ENCODE data around the gene ZNF219. TPM values are rescaled to one million over a fixed set of nuclear protein-coding genes. Genes with fewer than 3 reads are reported as not detected.

Gene ZNF219
- total RNA-seq = 0.63 and 1.1 TPM in 2 replicates

DNA sequence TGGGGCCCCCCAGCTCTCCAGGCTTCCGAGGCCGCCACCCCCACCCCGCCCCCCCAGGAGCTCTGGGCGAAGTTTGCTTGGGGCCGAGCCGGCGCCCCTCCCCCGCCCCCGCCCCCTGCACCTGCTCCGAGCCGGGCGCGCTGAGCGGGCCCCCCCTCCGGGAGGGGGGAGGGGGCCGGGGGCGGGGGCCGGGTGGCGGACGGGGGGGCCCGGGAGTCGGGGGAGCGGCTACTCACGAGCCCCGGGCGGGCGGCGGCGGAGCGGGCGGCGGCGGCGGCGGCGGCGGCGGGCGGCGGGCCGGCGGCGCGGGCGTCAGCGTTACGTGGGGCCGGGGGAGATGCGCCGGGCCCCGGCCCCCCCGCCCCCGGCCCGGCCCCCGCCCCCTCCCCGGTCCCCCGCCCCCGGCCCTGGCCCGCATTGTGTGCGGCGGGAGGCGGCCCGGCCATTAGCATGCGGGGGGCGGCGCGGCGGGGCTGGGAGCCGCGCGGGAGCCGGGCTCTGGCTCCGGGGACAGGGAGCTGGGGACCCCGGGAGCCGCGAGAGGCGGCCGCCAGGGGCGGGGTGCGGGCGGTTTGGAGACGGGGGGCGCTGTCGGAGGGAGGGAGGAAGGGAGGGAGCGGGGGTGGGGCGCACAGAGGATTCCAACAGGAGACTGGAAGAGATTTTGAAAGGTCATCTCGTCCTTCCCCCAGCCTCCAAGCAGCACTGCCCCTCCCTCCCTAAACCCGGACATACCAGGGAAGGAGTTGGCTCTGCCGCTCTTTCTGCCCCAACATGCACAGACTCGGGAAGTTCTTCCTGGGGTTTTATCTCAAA lies at the start of gene ZNF219:
TSS of gene ZNF219 (minus strand) at position 580 of the 816 bp plus-strand sequence. CDS start 5,064 bp downstream, outside the sequence.

GRCh38 chr14:21100931-21101330 lies 2.5 kb upstream of the ZNF219 start, which contains the start of gene TMEM253:
TSS of gene TMEM253 (plus strand) at chr14:21101066. CDS start at chr14:21101344, 278 bp downstream.

DNA sequence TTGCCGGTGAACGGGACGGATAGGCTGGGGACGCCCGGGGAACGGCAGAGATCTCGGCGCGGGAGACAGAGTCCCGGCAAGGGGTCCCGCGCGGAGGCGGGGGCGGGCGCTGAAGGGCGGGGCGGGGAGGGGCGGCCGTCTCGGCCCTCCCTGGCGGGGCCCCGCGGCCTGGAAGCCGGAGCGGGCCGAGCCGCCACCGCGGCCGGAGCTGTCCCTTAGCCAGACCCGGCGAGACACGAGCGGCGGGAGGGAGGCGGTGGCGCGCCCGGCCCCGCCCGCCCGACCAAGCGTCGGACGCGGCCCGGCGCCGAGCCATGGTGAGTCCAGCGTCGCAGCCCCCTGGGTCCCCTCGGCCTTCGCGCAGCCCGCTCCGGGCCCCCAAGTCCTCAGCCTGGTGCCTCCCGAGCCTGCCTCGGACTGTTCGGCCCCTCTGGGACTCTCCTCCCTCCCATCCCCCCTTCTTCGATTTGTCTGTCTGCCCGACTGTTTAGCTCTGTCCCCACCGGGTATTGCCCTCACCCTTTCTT lies 28.3 kb downstream of the ZNF219 start, which contains the start of gene ARHGEF40:
TSS of gene ARHGEF40 (plus strand) at position 222 of the 527 bp plus-strand sequence. CDS start at position 315, 93 bp downstream.

DNA sequence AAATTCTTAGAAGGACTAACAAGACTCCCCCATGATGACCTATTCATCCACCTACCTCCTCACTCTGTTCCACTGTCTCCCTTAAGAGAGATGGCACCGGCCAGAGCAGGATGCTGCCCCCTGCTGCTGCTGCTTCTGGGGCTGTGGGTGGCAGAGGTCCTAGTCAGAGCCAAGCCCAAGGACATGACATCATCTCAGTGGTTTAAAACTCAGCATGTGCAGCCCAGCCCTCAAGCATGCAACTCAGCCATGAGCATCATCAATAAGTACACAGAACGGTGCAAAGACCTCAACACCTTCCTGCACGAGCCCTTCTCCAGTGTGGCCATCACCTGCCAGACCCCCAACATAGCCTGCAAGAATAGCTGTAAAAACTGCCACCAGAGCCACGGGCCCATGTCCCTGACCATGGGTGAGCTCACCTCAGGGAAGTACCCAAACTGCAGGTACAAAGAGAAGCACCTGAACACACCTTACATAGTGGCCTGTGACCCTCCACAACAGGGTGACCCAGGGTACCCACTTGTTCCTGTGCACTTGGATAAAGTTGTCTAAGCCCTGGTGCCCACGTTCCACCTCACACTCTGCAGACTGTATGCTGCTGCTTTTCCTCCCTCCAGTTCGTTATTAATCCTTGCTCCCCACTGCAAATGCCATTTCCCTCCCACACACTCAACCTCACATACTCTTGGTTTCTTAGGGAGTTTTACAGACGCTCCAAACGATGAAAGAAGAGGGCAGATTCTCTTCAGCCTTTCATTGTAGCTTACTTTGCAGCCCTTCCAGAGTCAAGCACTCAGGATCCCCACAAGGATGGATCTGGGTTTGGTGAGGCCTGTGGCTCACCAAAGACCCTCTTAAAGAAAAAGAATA lies 40.4 kb downstream of the ZNF219 start, which contains the start of gene RNASE8:
TSS of gene RNASE8 (plus strand) at position 20 of the 873 bp plus-strand sequence. CDS start at position 91, 71 bp downstream.

GRCh38 chr14:21041676-21042433 lies 56.6 kb downstream of the ZNF219 start, which contains the start of gene RNASE7:
TSS of gene RNASE7 (plus strand) at chr14:21042362. CDS start at chr14:21042993, 631 bp downstream.

Other genes with a start within 250 kb of the ZNF219 start
- gene RNASE3, start 207.3 kb downstream of the ZNF219 start, total RNA-seq = 0.16 TPM in 1 of 2 replicates, not detected in the other
- not detected in 2 replicates for gene RNASE2, start 143.2 kb downstream of the ZNF219 start, total RNA-seq
- 19.1 and 25.4 TPM in 2 replicates for gene METTL17, start 108.7 kb downstream of the ZNF219 start, total RNA-seq
- gene SLC39A2, start 99.4 kb downstream of the ZNF219 start, total RNA-seq = 0.95 TPM in 1 of 2 replicates, not detected in the other
- 0.52 TPM in 1 of 2 replicates, not detected in the other for gene NDRG2, start 73.6 kb downstream of the ZNF219 start, total RNA-seq
- gene TPPP2, start 68.4 kb downstream of the ZNF219 start, total RNA-seq = not detected in 2 replicates
- gene RNASE13, start 63.8 kb downstream of the ZNF219 start, total RNA-seq = not detected in 2 replicates
- not detected in 2 replicates for gene RNASE7, start 56.3 kb downstream of the ZNF219 start, total RNA-seq
- gene RNASE8, start 40.8 kb downstream of the ZNF219 start, total RNA-seq = not detected in 2 replicates
- 37.4 and 40.5 TPM in 2 replicates for gene ARHGEF40, start 28.4 kb downstream of the ZNF219 start, total RNA-seq
- not detected in 2 replicates for gene TMEM253, start 2.4 kb upstream of the ZNF219 start, total RNA-seq
- gene OR5AU1, start 57.4 kb upstream of the ZNF219 start, total RNA-seq = not detected in 2 replicates
- 581 and 824 TPM in 2 replicates for gene HNRNPC, start 170.8 kb upstream of the ZNF219 start, total RNA-seq
- gene RPGRIP1, start 181.4 kb upstream of the ZNF219 start, total RNA-seq = 0.16 TPM in 1 of 2 replicates, not detected in the other

All from bronchial smooth muscle cell (primary cell).